MM.1S (cell line): ENCODE data around the gene ADRA2B.

ENCODE experiments used
- DNase-seq: peaks from one replicate; pipeline ENCODE4 v3.0.0-alpha.2; 2015
- H2AFZ ChIP-seq: fragments of 300-600 bp; sonication (generic); 2 replicates; pipeline ENCODE4 v1.6.0; 2016; ENCODE audit warnings: antibody characterized with exemption, low read length
- H3F3A ChIP-seq: fragments of 300-600 bp; sonication (generic); 2 replicates; pipeline ENCODE4 v1.6.1; 2016; ENCODE audit warnings: mild to moderate bottlenecking, antibody characterized with exemption, low read length, moderate library complexity, mixed read lengths; ENCODE audit not compliant: insufficient read depth
- H3K27ac ChIP-seq: fragments of 300-600 bp; sonication (generic); 2 replicates; pipeline ENCODE4 v1.5.1; 2016; ENCODE audit warnings: mild to moderate bottlenecking, low read length
- H3K27me3 ChIP-seq: fragments of 300-600 bp; sonication (generic); replicated peaks from 2 replicates; pipeline ENCODE4 v1.6.0; 2016; ENCODE audit warnings: low read length; ENCODE audit not compliant: insufficient read depth
- H3K36me3 ChIP-seq: fragments of 300-600 bp; sonication (generic); replicated peaks from 2 replicates; pipeline ENCODE4 v1.6.1; 2016; ENCODE audit warnings: mild to moderate bottlenecking, low read length, mixed read lengths; ENCODE audit not compliant: insufficient read depth
- H3K4me1 ChIP-seq: fragments of 300-600 bp; sonication (generic); 2 replicates; pipeline ENCODE4 v1.6.1; 2016; ENCODE audit warnings: low read length, mixed read lengths
- H3K4me2 ChIP-seq: fragments of 300-600 bp; sonication (generic); 2 replicates; pipeline ENCODE4 v1.6.0; 2016; ENCODE audit warnings: low read depth, low read length
- H3K4me3 ChIP-seq: fragments of 300-600 bp; sonication (generic); 2 replicates; pipeline ENCODE4 v1.5.1; 2016; ENCODE audit warnings: low read length, mixed read lengths
- H3K79me2 ChIP-seq: fragments of 300-600 bp; sonication (generic); 2 replicates; pipeline ENCODE4 v1.6.1; 2016; ENCODE audit warnings: mixed run types, low read length, mixed read lengths
- H3K9ac ChIP-seq: fragments of 300-600 bp; sonication (generic); 2 replicates; pipeline ENCODE4 v1.6.1; 2016; ENCODE audit warnings: low read length, mixed read lengths
- H3K9me2 ChIP-seq: fragments of 300-600 bp; sonication (generic); replicated peaks from 2 replicates; pipeline ENCODE4 v1.6.1; 2016; ENCODE audit warnings: mild to moderate bottlenecking, low read length, mixed read lengths; ENCODE audit not compliant: insufficient read depth
- H3K9me3 ChIP-seq: fragments of 300-600 bp; sonication (generic); replicated peaks from 2 replicates; pipeline ENCODE4 v1.6.1; 2016; ENCODE audit warnings: mild to moderate bottlenecking, low read length, mixed read lengths; ENCODE audit not compliant: insufficient read depth
- H4K20me1 ChIP-seq: fragments of 300-600 bp; sonication (generic); 2 replicates; pipeline ENCODE4 v1.6.1; 2016; ENCODE audit warnings: mild to moderate bottlenecking, low read length, moderate library complexity, mixed read lengths; ENCODE audit not compliant: insufficient read depth
- EZH2 ChIP-seq: fragments of 300-600 bp; sonication (generic); optimal IDR thresholded peaks from 2 replicates; pipeline ENCODE3; 2017; ENCODE audit warnings: low read depth, mild to moderate bottlenecking, antibody characterized with exemption, low read length, mixed read lengths
- EZH2phosphoT487 ChIP-seq: fragments of 300-600 bp; sonication (generic); IDR thresholded peaks from 2 replicates; pipeline ENCODE4 v1.6.1; 2018; ENCODE audit warnings: antibody characterized with exemption, low read length
- TF ChIP-seq, protein P1 (sequence below): fragments of 300-600 bp; sonication (generic); IDR thresholded peaks from 2 replicates; pipeline ENCODE4 v1.5.1; 2016; ENCODE audit warnings: antibody characterized with exemption, low read length, mixed read lengths

ADRA2B gene

DNA sequence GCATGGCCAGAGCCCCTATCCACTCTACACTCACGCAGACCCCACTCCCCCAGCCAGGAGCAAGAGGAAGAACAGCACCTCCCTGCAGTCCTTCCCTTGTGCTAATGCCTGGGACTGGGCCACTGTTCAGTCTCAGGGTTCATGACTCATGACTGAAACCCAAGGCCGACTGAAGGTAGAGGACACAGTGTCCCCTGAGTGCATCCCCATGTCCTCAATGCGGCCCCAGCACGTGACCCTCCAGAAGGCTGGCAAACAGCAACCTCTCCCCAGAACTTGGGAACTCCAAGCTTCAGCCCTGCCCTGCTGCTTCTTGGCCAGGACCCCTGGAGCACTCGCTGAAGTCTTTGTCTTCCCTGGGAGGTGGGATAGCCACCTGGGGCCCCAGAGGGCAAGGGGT, 6.0 kb upstream of the ADRA2B start:
- no peak for TF ChIP-seq EZH2phosphoT487
- TF ChIP-seq EZH2 = no peak
- TF ChIP-seq, protein P1, sequence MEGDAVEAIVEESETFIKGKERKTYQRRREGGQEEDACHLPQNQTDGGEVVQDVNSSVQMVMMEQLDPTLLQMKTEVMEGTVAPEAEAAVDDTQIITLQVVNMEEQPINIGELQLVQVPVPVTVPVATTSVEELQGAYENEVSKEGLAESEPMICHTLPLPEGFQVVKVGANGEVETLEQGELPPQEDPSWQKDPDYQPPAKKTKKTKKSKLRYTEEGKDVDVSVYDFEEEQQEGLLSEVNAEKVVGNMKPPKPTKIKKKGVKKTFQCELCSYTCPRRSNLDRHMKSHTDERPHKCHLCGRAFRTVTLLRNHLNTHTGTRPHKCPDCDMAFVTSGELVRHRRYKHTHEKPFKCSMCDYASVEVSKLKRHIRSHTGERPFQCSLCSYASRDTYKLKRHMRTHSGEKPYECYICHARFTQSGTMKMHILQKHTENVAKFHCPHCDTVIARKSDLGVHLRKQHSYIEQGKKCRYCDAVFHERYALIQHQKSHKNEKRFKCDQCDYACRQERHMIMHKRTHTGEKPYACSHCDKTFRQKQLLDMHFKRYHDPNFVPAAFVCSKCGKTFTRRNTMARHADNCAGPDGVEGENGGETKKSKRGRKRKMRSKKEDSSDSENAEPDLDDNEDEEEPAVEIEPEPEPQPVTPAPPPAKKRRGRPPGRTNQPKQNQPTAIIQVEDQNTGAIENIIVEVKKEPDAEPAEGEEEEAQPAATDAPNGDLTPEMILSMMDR = no peak
- Histone ChIP-seq H3F3A (no peaks in the 10 kb centered on the region), H4K20me1 (no peaks in the 10 kb centered on the region), H3K9ac (no peak overlapping the region), H3K9me3 (no peaks in the 10 kb centered on the region), H3K27ac (no peak overlapping the region), H3K9me2 (no peaks in the 10 kb centered on the region), H3K27me3 (peaks cover 84% of the 10 kb centered on the region), H3K4me3 (no peak overlapping the region), H3K4me1 (0 out of 2 replicates have a peak, but pooled peaks cover under 1% of the 10 kb centered on the region), H3K36me3 (no peaks in the 10 kb centered on the region), H3K4me2 (no peak overlapping the region), H2AFZ (no peak overlapping the region), H3K79me2 (no peaks in the 10 kb centered on the region)
- DNase-seq = no peak

DNA sequence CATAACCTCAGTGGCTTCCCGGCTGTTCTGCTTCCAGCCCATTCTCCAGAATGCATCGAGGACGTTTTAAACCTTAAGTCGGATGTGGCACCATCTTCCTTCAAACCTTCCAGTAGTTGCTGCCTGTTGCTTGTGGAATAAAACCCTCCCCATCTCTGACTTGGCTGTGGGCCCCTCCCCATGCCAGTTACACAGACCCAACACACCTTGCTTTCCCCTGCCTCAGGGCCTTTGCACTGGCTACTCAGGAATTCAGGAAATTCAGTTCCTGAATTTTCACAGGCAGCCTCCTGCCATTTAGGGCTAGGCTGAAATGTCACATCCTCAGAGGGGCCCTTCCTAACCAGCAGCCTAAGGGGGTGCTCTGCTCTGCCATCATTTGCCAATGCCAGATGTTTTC, 5.0 kb upstream of the ADRA2B start:
- H2AFZ ChIP-seq = no peak overlapping the region
- no peaks in the 10 kb centered on the region for H3F3A ChIP-seq
- no peaks in the 10 kb centered on the region for H3K36me3 ChIP-seq
- no peak overlapping the region for H3K9ac ChIP-seq
- H3K27me3 ChIP-seq = peaks cover 76% of the 10 kb centered on the region
- H4K20me1 ChIP-seq = no peaks in the 10 kb centered on the region
- no peak for DNase-seq
- no peaks in the 10 kb centered on the region for H3K79me2 ChIP-seq
- no peak overlapping the region for H3K4me2 ChIP-seq
- no peaks in the 10 kb centered on the region for H3K9me2 ChIP-seq
- H3K4me1 ChIP-seq = 0 out of 2 replicates have a peak, but pooled peaks cover 4% of the 10 kb centered on the region
- no peak overlapping the region for H3K4me3 ChIP-seq
- no peaks in the 10 kb centered on the region for H3K9me3 ChIP-seq
- TF ChIP-seq, protein P1 = no peak
- no peak for TF ChIP-seq EZH2phosphoT487
- no peak for TF ChIP-seq EZH2
- H3K27ac ChIP-seq = no peak overlapping the region

DNA sequence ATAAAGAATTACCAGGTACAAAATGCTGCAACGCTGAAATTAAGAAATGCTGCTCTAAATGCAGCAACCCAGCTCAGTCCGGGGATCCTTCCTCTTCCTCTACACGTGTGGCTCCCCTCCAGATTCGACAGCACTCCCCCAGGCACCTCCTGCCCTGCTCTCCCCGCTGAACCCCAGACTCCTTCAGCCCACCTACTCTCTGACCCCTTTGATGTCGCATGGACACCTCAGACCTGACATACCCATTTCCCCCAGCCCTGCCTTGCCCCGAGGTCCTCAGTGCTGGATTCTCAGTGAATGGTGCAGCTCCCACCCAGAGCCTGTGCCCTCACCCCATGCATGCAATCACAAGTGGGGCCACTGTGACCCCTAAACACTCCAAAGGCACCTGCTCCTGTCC, 4.6 kb upstream of the ADRA2B start:
- Histone ChIP-seq H3K4me3 (no peak overlapping the region), H3K27me3 (peaks cover 72% of the 10 kb centered on the region), H3K9me2 (no peaks in the 10 kb centered on the region), H3F3A (no peaks in the 10 kb centered on the region), H3K79me2 (no peaks in the 10 kb centered on the region), H4K20me1 (no peaks in the 10 kb centered on the region), H2AFZ (no peak overlapping the region), H3K9ac (no peak overlapping the region), H3K27ac (no peak overlapping the region), H3K4me1 (0 out of 2 replicates have a peak, but pooled peaks cover 4% of the 10 kb centered on the region), H3K9me3 (no peaks in the 10 kb centered on the region), H3K4me2 (no peak overlapping the region), H3K36me3 (no peaks in the 10 kb centered on the region)
- TF ChIP-seq, protein P1 = no peak
- no peak for TF ChIP-seq EZH2
- no peak for TF ChIP-seq EZH2phosphoT487
- no peak for DNase-seq
